SU-DHL-6 (cell line): ENCODE measurements around the gene MISP.

ENCODE experiments used
- H2AFZ ChIP-seq: fragments of 200-600 bp; sonication (generic); 2 replicates; pipeline ENCODE4 v1.6.1; 2014; ENCODE audit warnings: low read depth, mild to moderate bottlenecking, moderate library complexity, mixed read lengths, antibody characterized with exemption, low read length; ENCODE audit not compliant: severe bottlenecking
- H3F3A ChIP-seq: fragments of 200-600 bp; shearing (Covaris generic); 2 replicates; pipeline ENCODE4 v1.6.0; 2016; ENCODE audit warnings: antibody characterized with exemption, mild to moderate bottlenecking; ENCODE audit not compliant: insufficient read depth
- H3K27ac ChIP-seq: fragments of 200-600 bp; sonication (generic); 2 replicates; pipeline ENCODE4 v1.5.1; 2016; ENCODE audit warnings: low read depth, mild to moderate bottlenecking, low read length, moderate library complexity, mixed read lengths
- H3K27me3 ChIP-seq: fragments of 200-600 bp; sonication (generic), shearing (Covaris generic); 2 replicates; pipeline ENCODE4 v1.6.0; 2014; ENCODE audit warnings: mild to moderate bottlenecking, low read length
- H3K36me3 ChIP-seq: fragments of 200-600 bp; sonication (generic); 2 replicates; pipeline ENCODE4 v1.6.1; 2014; ENCODE audit warnings: mild to moderate bottlenecking, low read length, mixed read lengths
- H3K4me2 ChIP-seq: fragments of 300-600, 200-600 bp; shearing (Covaris generic), sonication (generic); 2 replicates; pipeline ENCODE4 v1.6.0; 2014; ENCODE audit warnings: low read length, low read depth, mild to moderate bottlenecking; ENCODE audit not compliant: poor library complexity, severe bottlenecking
- H3K4me3 ChIP-seq: fragments of 200-600 bp; sonication (generic); 2 replicates; pipeline ENCODE4 v1.5.1; 2014; ENCODE audit warnings: antibody characterized with exemption, low read length, mild to moderate bottlenecking, mixed read lengths; ENCODE audit not compliant: insufficient read depth, poor library complexity, severe bottlenecking
- H3K79me2 ChIP-seq: fragments of 200-600 bp; sonication (generic); 2 replicates; pipeline ENCODE4 v1.6.1; 2014; ENCODE audit warnings: mild to moderate bottlenecking, low read length, moderate library complexity; ENCODE audit not compliant: insufficient read depth
- H3K9ac ChIP-seq: fragments of 200-600 bp; sonication (generic); 2 replicates; pipeline ENCODE4 v1.7.0; 2014; ENCODE audit warnings: mild to moderate bottlenecking, low read length
- H3K9me2 ChIP-seq: fragments of 200-600 bp; sonication (generic); replicated peaks from 2 replicates; pipeline ENCODE4 v1.6.1; 2014; ENCODE audit warnings: low read length; ENCODE audit not compliant: insufficient read depth
- H3K9me3 ChIP-seq: fragments of 200-600 bp; sonication (generic); 2 replicates; pipeline ENCODE4 v1.6.1; 2014; ENCODE audit warnings: low read length, mixed read lengths; ENCODE audit not compliant: insufficient read depth
- H4K20me1 ChIP-seq: fragments of 200-600 bp; sonication (generic); 2 replicates; pipeline ENCODE4 v1.6.1; 2014; ENCODE audit warnings: low read depth, mild to moderate bottlenecking, antibody characterized with exemption, low read length, moderate library complexity, mixed read lengths
- EZH2phosphoT487 ChIP-seq: fragments of 200-600 bp; sonication (generic), shearing (Covaris generic); conservative IDR thresholded peaks from 2 replicates; pipeline ENCODE4 v1.6.1; 2018; ENCODE audit warnings: mild to moderate bottlenecking, antibody characterized with exemption, low read length, moderate library complexity, mixed read lengths
- TF ChIP-seq, protein P1 (sequence below): fragments of 200-600 bp; sonication (generic); IDR thresholded peaks from one replicate; pipeline ENCODE4 v1.5.1; 2017; ENCODE audit warnings: antibody characterized with exemption, mild to moderate bottlenecking, low read length, moderate library complexity; ENCODE audit not compliant: insufficient read depth, poor library complexity, severe bottlenecking

The MISP gene

DNA sequence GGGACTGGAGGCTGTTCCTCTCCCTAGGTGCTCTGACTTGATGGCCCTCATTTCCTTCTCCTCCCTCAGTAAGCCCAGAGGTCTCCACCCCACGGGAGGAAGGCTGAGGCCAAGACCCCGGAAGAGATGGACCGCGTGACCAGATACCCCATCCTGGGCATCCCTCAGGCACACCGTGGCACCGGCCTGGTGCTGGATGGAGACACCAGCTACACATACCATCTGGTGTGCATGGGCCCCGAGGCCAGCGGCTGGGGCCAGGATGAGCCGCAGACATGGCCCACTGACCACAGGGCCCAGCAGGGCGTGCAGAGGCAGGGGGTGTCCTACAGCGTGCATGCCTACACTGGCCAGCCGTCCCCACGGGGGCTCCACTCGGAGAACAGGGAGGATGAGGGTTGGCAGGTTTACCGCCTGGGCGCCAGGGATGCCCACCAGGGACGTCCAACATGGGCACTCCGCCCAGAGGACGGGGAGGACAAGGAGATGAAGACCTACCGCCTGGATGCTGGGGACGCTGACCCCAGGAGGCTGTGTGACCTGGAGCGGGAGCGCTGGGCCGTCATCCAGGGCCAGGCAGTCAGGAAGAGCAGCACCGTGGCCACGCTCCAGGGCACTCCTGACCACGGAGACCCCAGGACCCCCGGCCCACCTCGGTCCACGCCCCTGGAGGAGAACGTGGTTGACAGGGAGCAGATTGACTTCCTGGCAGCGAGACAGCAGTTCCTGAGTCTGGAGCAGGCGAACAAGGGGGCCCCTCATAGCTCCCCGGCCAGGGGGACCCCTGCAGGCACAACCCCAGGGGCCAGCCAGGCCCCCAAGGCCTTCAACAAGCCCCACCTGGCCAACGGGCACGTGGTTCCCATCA, 6.1 kb downstream of the MISP start:
- Histone ChIP-seq H3K79me2 (no peaks in the 10 kb centered on the region), H4K20me1 (no peaks in the 10 kb centered on the region), H3K4me3 (no peak overlapping the region), H3K9me2 (no peaks in the 10 kb centered on the region), H3K4me2 (no peak overlapping the region), H2AFZ (no peak overlapping the region), H3K27ac (no peak overlapping the region), H3F3A (no peaks in the 10 kb centered on the region), H3K9ac (no peak overlapping the region), H3K36me3 (no peaks in the 10 kb centered on the region), H3K9me3 (no peaks in the 10 kb centered on the region), H3K27me3 (no peaks in the 10 kb centered on the region)
- no peak for TF ChIP-seq EZH2phosphoT487
- TF ChIP-seq, protein P1, sequence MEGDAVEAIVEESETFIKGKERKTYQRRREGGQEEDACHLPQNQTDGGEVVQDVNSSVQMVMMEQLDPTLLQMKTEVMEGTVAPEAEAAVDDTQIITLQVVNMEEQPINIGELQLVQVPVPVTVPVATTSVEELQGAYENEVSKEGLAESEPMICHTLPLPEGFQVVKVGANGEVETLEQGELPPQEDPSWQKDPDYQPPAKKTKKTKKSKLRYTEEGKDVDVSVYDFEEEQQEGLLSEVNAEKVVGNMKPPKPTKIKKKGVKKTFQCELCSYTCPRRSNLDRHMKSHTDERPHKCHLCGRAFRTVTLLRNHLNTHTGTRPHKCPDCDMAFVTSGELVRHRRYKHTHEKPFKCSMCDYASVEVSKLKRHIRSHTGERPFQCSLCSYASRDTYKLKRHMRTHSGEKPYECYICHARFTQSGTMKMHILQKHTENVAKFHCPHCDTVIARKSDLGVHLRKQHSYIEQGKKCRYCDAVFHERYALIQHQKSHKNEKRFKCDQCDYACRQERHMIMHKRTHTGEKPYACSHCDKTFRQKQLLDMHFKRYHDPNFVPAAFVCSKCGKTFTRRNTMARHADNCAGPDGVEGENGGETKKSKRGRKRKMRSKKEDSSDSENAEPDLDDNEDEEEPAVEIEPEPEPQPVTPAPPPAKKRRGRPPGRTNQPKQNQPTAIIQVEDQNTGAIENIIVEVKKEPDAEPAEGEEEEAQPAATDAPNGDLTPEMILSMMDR = no peak

DNA sequence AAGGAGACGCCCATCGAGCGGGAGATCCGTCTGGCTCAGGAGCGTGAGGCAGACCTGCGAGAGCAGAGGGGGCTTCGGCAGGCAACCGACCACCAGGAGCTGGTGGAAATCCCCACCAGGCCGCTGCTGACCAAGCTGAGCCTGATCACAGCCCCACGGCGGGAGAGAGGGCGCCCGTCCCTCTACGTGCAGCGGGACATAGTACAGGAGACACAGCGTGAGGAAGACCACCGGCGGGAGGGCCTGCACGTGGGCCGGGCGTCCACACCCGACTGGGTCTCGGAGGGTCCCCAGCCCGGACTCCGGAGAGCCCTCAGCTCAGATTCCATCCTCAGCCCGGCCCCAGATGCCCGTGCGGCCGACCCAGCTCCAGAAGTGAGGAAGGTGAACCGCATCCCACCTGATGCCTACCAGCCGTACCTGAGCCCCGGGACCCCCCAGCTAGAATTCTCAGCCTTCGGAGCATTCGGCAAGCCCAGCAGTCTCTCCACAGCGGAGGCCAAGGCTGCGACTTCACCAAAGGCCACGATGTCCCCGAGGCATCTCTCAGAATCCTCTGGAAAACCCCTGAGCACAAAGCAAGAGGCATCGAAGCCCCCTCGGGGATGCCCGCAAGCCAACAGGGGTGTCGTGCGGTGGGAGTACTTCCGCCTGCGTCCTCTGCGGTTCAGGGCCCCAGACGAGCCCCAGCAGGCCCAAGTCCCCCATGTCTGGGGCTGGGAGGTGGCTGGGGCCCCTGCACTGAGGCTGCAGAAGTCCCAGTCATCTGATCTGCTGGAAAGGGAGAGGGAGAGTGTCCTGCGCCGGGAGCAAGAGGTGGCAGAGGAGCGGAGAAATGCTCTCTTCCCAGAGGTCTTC, 7.1 kb downstream of the MISP start:
- H3K36me3 ChIP-seq = no peaks in the 10 kb centered on the region
- no peaks in the 10 kb centered on the region for H4K20me1 ChIP-seq
- no peak overlapping the region for H2AFZ ChIP-seq
- no peaks in the 10 kb centered on the region for H3F3A ChIP-seq
- H3K9ac ChIP-seq = no peak overlapping the region
- H3K4me3 ChIP-seq = no peak overlapping the region
- H3K27ac ChIP-seq = no peak overlapping the region
- TF ChIP-seq, protein P1 = no peak
- no peak for TF ChIP-seq EZH2phosphoT487
- H3K79me2 ChIP-seq = no peaks in the 10 kb centered on the region
- H3K27me3 ChIP-seq = no peaks in the 10 kb centered on the region
- no peaks in the 10 kb centered on the region for H3K9me3 ChIP-seq
- H3K4me2 ChIP-seq = no peak overlapping the region
- no peaks in the 10 kb centered on the region for H3K9me2 ChIP-seq

DNA sequence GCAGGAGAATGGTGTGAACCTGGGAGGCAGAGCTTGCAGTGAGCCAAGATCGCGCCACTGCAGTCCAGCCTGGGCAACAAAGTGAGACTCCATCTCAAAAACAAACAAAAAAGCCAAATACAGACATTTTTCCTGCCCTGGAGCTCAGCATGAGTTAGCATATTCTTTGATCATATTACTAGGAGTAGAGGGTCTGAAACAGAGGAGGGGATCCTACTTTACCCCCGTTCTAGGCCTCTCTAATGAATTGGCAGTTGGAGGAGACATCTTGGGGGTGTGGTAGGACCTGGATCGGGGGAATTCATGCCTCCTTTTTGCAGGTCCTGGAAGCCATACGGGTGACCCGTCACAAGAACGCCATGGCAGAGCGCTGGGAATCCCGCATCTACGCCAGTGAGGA, 12.3 kb downstream of the MISP start:
- Histone ChIP-seq H3K36me3 (no peaks in the 10 kb centered on the region), H3K9ac (no peak overlapping the region), H3K4me2 (no peak overlapping the region), H2AFZ (no peak overlapping the region), H3K79me2 (no peaks in the 10 kb centered on the region), H3F3A (no peaks in the 10 kb centered on the region), H3K9me2 (no peaks in the 10 kb centered on the region), H3K27me3 (no peaks in the 10 kb centered on the region), H3K9me3 (no peaks in the 10 kb centered on the region), H4K20me1 (no peaks in the 10 kb centered on the region), H3K27ac (no peak overlapping the region), H3K4me3 (no peak overlapping the region)
- TF ChIP-seq, protein P1 = no peak
